ENCODE results near the gene CNGB1.
A peak's percentile ranks its signal among the peaks of the same experiment; 100 is the strongest.
"Not testable (repeated sequence)": the region's sequence is repeated elsewhere in the genome, so short reads cannot be mapped to it uniquely, and the experiment has no call there.

Gene CNGB1

DNA sequence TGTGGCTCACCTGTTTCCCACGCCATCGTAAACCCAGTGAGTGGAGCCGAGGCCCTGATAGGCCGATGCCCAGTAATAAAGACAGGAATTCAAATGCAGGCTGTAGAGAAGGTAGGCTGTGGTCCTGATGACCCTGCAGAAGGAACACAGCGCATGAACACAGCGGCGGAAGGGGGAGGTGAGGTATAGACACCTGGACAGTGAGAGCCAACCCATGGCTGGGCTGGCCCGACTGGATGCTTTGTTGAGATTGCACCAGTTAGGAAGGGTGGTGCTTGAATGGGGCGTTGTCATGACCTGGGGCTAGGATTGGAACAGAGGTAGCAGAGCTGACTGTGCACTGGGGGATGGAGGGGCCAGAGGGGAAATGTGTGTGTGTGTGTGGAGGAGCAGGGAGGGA lies 59.2 kb downstream of the CNGB1 start:
- no peak for DNase-seq

DNA sequence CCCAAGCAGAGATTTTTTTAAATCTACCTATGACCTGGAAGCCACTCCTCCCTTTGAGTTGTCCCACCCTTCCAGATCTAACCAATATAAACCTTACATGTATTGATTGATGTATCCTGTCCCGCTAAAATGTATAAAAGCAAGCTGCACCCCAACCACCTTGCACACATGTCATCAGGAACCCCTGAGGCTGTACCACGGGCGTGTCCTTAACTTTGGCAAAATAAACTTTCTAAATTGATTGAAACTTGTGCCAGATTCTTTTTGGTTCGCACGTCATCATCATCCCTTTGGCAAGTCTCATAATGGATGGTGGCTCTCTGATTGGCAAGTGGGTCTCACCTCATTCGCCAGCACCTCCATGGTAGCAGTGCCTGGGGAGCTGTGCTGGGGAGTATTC lies 60.2 kb downstream of the CNGB1 start:
- DNase-seq: no peak

DNA sequence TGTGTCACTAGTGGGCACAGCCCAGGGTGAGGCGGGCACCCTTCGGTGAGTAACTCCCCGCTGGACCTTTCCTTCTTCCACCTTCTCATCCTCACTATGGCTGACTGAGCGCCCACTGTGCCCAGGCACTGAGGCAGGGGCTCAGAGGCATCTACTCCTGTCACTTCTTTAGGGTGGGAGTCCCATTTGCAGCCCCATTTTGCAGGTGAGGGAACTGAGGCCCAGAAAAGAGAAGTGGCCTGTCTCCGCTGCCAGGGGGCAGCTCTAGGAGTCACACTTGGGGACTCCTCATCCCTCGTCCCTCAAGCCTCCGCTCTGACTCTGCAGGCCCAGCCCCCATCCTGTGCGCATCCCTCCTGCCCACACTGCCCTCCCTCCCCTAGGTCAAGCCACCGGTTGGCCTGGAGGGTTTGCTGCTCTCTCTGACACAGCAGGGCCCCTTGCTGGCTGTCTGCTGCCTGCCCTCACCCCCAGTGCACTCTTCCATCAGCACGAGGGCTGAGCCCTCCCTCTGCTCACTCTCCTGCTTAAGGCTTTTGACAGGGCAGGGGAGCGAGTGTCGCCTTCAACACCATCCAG lies 62.4 kb downstream of the CNGB1 start:
- DNase-seq: no peak

DNA sequence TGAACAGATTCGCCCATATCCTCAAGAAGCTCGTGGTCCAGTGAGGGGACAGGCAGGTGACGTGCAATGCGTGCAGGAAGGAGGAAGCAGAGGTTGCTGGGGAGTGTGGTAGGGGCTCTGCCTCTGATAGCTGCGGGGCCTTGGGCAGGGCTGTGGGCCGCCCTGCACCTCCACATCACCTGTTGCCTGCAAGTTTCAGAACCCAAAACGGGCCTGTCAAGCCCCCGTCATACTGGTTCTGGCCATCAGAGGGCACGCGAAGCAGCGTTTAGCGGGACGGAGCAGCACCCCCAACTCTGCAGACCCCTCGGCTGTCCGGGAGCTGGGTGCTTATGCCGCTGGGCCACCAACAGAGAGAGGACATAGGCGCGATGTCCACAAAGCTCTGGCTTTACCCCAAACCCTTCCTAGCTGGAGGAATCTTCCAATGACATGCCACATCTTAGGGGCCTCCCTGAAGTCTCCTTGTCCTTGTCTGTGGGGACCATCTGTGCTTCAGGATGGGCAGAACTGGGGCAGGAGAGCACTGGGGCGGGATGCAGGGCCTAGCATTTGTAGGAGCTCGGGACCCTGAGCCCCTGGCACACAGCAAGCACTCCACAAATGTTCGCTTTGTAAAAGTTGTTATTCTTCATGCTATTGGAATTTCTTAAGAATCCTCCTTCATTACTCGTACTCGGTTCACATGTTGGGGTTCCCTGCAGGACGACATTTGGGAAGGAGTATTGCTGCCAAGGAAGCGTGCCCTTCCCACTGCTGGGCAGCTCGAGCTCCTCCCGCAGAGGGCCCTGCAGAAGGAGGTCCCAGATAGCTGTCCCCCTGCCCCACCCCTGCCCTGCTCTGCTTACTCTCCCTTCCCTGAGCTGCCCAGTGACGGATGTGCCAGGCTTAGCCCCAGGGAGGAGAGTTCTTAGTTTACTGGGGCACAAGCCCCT lies 64.3 kb downstream of the CNGB1 start:
- peak in 7 of 56 donors; percentile 1 to 21 (median 14) for DNase-seq

DNA sequence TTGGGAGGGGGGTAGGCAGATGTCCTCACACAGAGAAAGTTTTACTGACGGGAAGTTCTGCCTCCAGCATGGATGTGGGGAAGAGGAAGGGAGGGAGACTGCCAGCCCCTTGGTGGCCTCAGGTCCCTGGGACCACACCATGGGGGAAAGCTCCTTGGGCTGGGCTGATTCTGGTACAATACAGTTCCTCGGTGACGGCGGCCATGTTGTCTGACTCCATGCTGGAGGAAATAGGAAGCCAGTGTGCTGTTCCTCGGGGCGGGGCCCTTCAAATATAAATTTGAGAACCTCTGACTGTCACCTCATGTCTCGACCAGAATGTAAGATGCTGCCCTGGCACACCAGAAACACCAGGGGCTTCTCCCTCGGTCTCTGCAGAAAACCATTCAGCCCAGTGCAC lies 66.8 kb downstream of the CNGB1 start:
- no peak for DNase-seq

DNA sequence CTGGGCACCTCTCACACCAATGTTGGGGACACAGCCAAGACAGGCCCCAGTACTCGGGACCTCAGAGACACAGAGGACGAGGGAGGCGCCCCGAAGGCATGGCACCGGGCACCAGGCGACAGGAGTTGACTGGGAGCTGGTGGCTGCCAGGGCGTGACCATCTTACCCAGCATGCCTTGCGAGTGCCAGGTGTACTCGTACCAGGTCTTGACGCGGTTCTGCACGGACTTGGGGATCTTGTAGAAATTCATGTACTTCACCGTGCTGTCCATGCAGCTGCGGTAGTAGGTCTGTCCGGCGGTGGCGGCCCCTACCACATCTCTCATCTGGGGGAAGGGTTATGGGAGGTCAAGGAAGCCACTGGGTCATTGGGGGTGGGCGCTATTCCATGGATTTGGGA lies 67.3 kb downstream of the CNGB1 start:
- no peak for DNase-seq

DNA sequence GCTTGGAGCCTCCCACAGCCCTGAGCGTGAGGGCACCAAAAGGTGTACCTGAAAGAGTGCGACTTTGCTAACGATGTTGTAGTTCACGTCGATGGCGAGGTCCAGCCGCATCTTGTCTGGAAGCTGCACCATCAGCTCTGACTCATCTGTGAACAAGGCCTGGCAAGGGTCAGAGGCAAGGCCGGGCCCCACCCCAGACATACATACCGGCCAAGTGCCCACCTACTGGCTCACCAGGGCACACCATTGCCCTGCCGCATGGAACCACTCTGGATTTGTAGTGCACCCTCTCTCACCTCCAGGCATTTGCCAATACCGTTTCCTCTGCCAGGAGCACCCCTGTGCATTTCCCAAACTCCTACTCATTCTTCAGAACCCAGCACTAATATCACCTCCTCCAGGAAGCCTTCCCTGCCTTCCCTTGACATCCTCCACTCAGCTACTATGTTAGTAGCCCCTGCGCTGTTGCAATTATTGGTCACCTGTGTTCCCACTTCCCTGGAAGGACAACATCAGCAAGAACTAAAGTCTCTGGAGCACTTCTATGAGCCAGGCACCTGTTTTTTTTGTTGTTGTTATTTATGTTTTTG lies 69.4 kb downstream of the CNGB1 start:
- DNase-seq: no peak

DNA sequence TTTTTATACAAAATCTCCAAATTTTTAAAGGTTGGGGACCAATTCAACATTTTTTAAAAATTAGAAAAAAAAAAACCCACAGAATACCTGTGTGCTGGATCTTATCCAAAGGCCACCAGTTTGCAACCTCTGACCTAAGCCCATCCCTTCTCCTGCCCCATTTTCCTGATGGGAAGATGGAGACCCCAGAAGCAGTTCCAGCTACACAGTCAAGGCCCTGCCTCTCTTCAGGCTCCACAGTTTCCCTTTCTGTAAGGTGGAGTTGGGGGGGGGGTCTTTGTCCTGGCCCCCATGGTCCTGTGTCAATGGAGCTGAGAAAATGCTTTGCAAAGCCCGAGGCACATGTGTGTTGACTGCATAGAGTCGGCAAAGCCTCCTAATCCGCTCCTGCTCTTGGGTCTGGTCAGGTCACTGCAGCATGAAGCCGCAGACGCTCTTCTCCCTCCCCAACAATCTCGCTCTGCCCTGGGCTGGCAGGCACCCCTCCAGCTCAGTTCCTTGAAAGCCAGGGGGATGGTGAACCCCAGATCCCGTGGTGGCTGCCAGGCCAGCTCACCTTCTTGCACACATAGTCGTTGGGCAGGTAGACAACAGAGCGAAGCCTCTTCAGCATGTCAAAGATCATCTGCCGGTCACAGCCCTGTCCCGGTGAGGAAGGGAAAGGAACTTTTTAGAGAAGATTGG lies 70.0 kb downstream of the CNGB1 start:
- DNase-seq: no peak

DNA sequence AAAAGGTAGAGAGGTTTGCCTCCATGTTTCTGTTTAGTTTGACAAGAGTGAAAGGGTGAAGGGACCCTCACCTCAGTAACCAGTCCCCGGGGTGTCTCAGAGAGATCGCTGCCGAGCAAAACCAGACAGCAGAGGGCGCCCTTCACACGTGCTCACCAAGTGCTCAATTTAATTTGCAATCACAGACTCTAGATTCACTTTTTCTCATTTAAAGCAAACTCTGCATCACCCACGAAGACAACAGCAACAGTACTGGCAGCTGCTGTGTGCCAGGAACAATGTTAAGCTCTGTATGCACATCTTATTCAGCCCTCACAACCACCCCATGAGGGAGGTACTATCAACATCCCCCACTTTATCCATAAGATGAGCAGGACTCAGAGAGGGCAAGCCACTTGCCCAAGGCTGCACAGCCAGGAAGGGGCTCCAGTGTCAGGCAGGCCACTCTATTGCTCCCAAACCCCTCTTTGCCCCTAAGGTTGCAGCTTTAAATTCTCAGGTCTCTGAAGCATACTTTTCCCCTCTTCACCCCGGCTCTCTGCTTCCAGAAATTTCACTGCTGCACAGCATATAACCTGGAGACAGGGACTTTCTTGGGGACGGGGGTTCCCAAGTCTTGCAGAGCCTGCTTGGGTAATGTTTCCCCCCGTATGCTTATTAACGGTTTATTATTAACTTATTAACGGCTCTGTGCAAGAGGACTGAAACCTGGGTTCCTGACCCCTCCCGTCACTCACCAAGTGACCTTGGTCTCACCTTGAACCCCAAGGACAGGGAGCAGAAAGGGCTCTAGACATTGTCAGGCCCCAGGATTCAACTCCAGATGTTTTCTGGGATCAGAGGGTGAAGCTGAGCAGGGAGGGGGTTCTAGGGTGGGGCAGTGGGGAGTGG lies 70.9 kb downstream of the CNGB1 start:
- peak in 46 of 56 donors; percentile 9 to 88 (median 42) for DNase-seq

DNA sequence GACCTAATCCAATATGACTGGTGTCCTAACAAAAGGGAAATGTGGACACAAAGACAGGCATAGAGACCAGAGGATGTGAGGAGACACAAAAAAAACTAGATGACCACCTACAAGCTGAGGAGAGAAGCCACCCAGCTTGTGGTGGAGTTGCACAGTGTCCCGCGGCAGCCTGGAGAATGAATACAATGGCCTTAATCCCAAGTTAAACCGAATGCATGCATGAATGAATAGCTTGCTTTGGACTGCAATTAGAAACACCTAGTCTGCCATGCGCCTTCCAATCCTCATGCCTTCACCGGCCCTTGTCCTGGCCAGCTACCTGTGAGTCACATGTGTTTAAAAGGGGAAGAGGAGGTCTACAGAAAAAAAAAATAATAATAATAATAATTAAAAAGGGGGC lies 72.0 kb downstream of the CNGB1 start:
- no peak for DNase-seq

DNA sequence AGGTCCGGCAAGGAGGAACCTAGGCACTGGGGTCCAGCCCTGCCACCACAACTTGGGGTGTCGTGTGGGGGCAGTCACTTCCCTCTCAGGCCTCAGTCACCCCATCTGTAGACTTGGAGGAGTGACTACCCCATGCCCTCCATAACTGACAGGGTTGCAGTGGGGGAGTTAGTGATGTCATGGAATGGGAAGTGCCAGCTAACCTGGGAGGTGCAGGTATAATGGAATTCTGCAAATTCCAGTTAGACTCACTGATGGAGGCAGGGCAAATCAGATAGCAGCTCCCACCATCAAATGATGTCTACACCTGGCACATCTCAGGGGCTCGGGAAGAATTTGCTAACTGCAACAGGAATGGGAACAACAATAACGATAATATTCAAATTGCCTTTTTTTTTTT lies 72.9 kb downstream of the CNGB1 start:
- no peak for DNase-seq

DNA sequence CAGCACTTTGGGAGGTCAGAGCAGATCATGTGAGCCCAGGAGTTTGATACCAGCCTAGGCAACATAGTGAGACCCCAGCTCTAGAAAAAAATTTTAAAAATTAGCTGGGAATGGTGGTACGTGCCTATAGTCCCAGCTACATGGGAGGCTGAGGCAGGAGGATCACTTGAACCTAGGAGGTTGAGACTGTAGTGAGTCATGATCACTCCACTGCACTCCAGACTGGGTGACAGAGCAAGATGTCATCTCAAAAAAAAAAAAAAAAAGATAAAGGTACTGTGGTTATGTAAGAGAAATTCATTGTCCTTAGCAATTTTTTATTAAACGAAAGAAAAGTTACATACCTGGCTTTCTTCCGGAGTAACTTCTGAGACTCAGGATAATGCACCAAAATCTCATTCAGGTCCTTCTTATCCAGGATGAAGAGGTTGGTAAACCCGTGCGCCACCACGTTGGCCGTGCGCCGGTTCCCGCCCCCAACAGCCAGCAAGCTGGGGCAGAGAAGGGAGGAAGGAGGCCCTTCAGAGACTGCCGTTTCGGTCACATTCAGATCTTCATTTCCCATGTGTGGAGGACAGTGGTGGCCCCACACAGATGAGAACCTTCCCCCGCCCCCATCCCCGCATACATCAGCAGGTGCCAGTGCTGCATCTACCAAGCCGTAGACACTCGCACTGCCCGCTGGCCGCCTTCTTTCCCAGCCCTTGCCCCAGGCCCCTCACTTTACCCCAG lies 73.7 kb downstream of the CNGB1 start:
- DNase-seq: no peak

DNA sequence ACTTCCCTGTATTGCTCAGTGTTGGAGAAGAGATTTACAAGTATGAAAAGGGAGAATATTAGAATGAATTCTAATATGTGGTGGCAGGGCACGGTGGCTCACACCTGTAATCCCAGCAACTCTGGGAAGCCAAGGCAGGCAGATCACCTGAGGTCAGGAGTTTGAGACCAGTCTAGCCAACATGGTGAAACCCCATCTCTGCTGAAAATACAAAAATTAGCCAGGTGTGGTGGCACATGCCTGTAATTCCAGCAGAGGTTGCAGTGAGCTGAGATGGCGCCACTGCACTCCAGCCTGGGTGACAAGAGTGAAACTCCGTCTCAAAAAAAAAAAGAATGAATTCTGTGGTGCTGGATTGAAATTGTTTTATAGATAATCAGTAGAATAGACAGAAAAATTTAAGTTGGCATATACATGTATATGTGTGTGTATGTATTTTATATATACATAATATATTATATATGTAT lies 75.8 kb downstream of the CNGB1 start:
- DNase-seq: not testable (repeated sequence)

DNA sequence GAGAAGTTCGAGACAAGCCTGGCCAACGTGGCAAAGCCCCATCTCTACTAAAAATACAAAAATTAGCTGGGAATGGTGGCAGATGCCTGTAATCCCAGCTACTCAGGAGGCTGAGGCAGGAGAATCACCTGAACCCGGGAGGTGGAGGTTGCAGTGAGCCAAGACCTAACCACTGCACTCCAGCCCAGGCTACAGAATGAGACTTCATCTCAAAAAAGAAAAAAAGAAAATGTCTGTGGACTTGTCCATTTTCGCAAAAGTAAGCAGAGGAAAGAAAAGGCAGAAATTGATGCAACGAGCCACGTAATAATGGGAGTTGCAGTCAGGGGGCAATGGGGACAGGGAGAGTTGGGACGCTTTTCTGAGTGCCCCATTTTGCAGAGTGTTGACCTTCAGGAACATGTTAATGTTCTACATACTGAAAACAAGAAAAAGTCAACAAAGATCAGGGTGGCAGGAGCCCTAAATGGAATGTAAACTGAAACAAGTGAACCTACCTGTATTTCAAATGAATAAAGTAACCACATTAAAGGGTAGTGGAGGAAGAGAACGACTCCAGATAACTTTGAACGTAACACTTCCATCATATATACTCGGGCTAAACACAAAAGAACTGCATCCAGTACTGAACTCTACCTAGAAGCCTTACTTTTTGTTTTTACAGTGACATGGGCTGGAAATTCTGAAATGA lies 76.4 kb downstream of the CNGB1 start:
- DNase-seq: no peak

DNA sequence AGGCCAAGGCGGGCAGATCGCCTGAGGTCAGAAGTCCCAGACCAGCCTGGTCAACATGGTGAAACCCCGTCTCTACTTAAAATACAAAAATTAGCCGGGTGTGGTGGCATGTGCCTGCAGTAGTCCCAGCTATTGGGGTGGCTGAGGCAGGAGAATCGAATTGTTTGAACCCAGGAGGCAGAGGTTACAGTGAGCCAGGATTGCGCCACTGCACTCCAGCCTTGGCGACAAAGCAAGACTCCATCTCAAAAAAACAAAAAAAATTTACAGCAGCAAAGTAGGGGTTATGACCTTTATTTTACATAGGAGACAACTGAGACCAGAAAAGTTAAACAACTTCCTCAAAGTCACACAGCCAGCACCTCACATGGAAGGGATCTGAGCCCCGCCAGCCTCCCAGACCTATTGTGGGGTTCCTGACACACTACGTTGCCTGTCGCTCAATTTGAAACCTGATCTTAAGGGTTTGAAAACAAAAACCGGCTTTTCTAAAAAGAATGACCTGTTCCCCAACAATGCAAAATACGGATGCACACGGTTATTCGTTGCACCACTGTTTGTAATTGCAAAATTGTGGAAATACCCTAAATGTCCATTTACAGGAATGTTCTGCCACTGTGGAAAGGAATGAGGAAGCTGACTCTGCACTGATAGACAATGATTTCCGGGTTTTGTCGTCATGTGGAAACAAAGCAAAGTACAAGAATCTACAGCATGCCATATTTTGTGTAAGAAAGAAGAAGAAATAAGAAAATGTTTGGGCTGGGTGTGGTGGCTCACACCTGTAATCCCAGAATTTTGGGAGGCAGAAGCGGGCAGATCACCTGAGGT lies 77.2 kb downstream of the CNGB1 start:
- DNase-seq: no peak

DNA sequence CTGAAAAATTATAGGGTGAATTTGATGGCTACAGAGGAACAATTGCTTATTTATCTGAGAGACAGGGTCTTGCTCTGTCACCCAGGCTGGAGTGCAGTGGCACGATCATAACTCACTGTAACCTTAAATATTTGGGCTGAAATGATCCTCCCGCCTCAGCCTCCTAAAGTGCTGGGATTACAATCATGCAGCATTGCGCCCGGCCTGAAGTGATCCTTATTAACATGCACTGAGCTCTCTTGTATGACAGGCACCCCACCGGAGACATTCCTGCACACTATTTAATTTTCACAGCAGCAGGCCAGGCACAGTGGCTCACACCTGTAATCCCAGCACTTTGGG lies 77.7 kb downstream of the CNGB1 start:
- DNase-seq: no peak

DNA sequence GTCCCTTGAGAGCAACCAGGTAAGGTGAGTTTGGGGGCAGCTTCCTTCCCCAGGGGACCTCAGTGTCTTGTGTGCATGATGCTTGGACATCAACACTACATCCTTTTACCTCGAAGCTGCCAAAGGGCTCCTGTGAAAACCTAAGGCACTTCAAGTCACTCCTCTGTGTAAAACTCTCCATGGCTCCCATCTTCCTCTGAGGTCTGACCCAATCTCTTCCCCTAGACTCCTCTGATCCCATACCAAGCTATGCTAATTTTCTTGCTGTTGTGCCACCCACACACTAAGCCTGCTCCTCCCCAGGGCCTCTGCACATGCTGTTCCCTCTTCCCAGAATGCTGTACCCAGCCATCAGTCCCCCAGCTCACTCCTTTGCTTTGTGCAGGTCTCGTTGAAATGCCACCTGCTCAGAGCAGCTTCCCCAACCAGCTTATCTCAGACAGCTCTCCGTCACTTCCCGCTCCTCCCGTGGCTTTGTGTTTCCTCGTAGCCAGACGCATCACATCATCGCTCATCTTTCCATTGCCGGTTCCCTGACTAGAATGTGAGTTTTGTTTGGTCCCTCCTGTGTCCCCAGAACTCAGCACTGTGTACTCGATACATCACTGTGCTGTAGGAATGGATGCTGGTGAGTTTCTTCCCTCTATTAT lies 78.4 kb downstream of the CNGB1 start:
- peak in 2 of 56 donors; percentile 10 to 16 for DNase-seq

DNA sequence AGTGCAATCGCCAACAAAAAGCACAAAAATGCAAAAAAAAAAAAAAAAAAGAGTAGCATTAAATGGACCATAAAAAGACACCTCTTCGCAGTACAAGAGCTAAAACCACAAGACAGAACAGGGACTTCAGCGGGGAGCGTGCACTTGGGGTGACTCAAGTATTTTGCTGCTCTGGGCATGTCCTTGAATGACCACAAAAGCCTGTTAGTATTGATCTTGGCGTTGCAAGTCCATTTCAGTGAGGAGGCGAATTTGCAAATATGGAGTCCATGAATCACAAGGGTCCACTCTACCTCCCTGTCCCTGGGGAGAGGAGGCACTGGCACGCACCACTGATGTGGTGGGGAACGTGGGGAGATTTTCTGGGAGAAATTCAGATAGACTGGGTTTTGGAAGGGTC lies 78.9 kb downstream of the CNGB1 start:
- DNase-seq: no peak

Data from amygdala (tissue), 56 donors.